K562 (cell line): ENCODE measurements around the gene YPEL4. TPM values are rescaled to one million over a fixed set of nuclear protein-coding genes. Genes with fewer than 3 reads are reported as not detected.
A peak's percentile ranks its signal among the peaks of the same experiment; 100 is the strongest.

ENCODE experiments used
- CREM ChIP-seq: IDR thresholded peaks from 2 replicates; pipeline ENCODE4 v1.6.1; 2014; ENCODE audit warnings: antibody characterized with exemption, low read depth
- E2F5 ChIP-seq: sonication (generic); formaldehyde crosslinking; IDR thresholded peaks from 2 replicates; pipeline ENCODE4 v1.8.0; 2022; ENCODE audit warnings: mild to moderate bottlenecking, missing genetic modification reagents
- HDGF ChIP-seq: fragments of 450-650 bp; IDR thresholded peaks from 2 replicates; pipeline ENCODE4 v1.6.1; 2016
- ILK ChIP-seq: fragments of 450-650 bp; IDR thresholded peaks from 2 replicates; pipeline ENCODE4 v1.6.1; 2016; ENCODE audit warnings: missing genetic modification characterization, low read depth, mild to moderate bottlenecking, missing compliant biosample characterization, moderate library complexity, borderline replicate concordance
- MTA3 ChIP-seq: fragments of 450-650 bp; formaldehyde crosslinking; IDR thresholded peaks from 2 replicates; pipeline ENCODE4 v1.6.1; 2017; ENCODE audit warnings: mild to moderate bottlenecking, borderline replicate concordance
- NR2C1 ChIP-seq, 2 experiments: fragments of 450-650 bp; IDR thresholded peaks; 2 replicates each; pipeline ENCODE4 v1.6.1; 2017; ENCODE audit warnings: mild to moderate bottlenecking in 2 of 2, antibody characterized with exemption in 1 of 2, inconsistent platforms in 1 of 2, missing compliant biosample characterization in 1 of 2, missing genetic modification characterization in 1 of 2
- NR3C1 ChIP-seq: sonication (generic); formaldehyde crosslinking; IDR thresholded peaks from 2 replicates; pipeline ENCODE4 v1.8.1; 2022; ENCODE audit warnings: missing genetic modification reagents
- PBX2 ChIP-seq, 2 experiments: IDR thresholded peaks in 1 of 2; conservative IDR thresholded peaks in 1 of 2; 2 replicates each; pipeline ENCODE4 v1.6.1; 2016; ENCODE audit warnings: low read depth in 2 of 2, mild to moderate bottlenecking in 1 of 2, missing compliant biosample characterization in 1 of 2, missing genetic modification characterization in 1 of 2, moderate library complexity in 1 of 2
- PML ChIP-seq: IDR thresholded peaks from 2 replicates; pipeline ENCODE4 v1.6.1; 2012; ENCODE audit warnings: low read length, inconsistent platforms
- POLR2G ChIP-seq: fragments of 200-400 bp; formaldehyde crosslinking; IDR thresholded peaks from 2 replicates; pipeline ENCODE4 v1.6.1; 2017; ENCODE audit warnings: low read depth, mild to moderate bottlenecking, antibody characterized with exemption, low read length, moderate library complexity
- SMC3 ChIP-seq: conservative IDR thresholded peaks from 2 replicates; pipeline ENCODE4 v1.6.1; 2011; ENCODE audit warnings: low read depth, low read length, improper control_type of control experiment; ENCODE audit not compliant: insufficient read depth
- STAG1 ChIP-seq: sonication (generic); formaldehyde crosslinking; IDR thresholded peaks from 2 replicates; pipeline ENCODE4 v1.5.0; 2020; ENCODE audit warnings: missing genetic modification reagents, borderline replicate concordance
- TEAD4 ChIP-seq, 2 experiments: sonication (generic) in 1 of 2; formaldehyde crosslinking in 1 of 2; IDR thresholded peaks; 2 replicates each; pipeline versions ENCODE4 v1.6.1 to v1.8.0; 2012 to 2022; ENCODE audit warnings: borderline replicate concordance in 1 of 2, inconsistent platforms in 1 of 2, low read length in 1 of 2, mild to moderate bottlenecking in 1 of 2, missing genetic modification reagents in 1 of 2
- UBTF ChIP-seq, 2 experiments: IDR thresholded peaks; 2 replicates each; pipeline ENCODE4 v1.6.1; 2012; ENCODE audit warnings: improper control_type of control experiment in 2 of 2, low read depth in 2 of 2, low read length in 2 of 2, borderline replicate concordance in 1 of 2
- ZBTB26 ChIP-seq: fragments of 450-650 bp; formaldehyde crosslinking; IDR thresholded peaks from 2 replicates; pipeline ENCODE4 v1.4.0; 2022; ENCODE audit warnings: missing genetic modification characterization
- ZFP36 ChIP-seq: fragments of 150-350 bp; IDR thresholded peaks from 2 replicates; pipeline ENCODE4 v1.6.1; 2018; ENCODE audit warnings: low read length, low read depth; ENCODE audit not compliant: partially characterized antibody
- ZNF41 ChIP-seq: fragments of 250-450 bp; sonication (Bioruptor Pico); conservative IDR thresholded peaks from 2 replicates; pipeline ENCODE4 v1.4.0; 2020; ENCODE audit warnings: mild to moderate bottlenecking
- ZNF445 ChIP-seq: fragments of 250-450 bp; sonication (Bioruptor Pico); IDR thresholded peaks from 2 replicates; pipeline ENCODE4 v1.4.0; 2020; ENCODE audit warnings: low read depth, mild to moderate bottlenecking, moderate library complexity
- ZNF695 ChIP-seq: fragments of 450-650 bp; formaldehyde crosslinking; IDR thresholded peaks from 2 replicates; pipeline ENCODE4 v1.4.0; 2020; ENCODE audit warnings: mild to moderate bottlenecking, moderate library complexity
- polyA plus RNA-seq, 8 experiments: library from polyadenylated mRNA; depleted of rRNA in 4 of 8; stranded (reverse) in 5 of 8; unstranded in 3 of 8; fragments of >200 nt; fragmentation: Nextera tagmentation in 2 of 8; fragmentation: Illumina TruSeq in 1 of 8; extraction: Ambion mirVana in 2 of 8; extraction: Trizol in 1 of 8; gene quantifications; 2 replicates each; pipeline versions ENCODE4 v1.2.1 to v1.2.3, GENCODE V29; 2011 to 2014; ENCODE audit warnings: inconsistent platforms in 1 of 8, missing spikeins in 1 of 8
- total RNA-seq, 7 experiments: library from RNA; depleted of rRNA in 6 of 7; stranded (reverse); fragments of >200 nt in 6 of 7; fragmentation: Illumina TruSeq in 2 of 7; extraction: Trizol in 2 of 7; gene quantifications; 2 replicates each; pipeline versions ENCODE4 v1.2.1 to v1.2.3, GENCODE V29; 2011 to 2021; ENCODE audit warnings: low replicate concordance in 1 of 7

YPEL4 gene
- total and polyA plus RNA-seq, 9 of the 15 experiments (the other 6 are each of a cell fraction or from before 2014, with no cell fraction given): 0.07 to 1.4 (median 0.40) TPM; not detected in 2

GRCh38 chr11:57667736-57668433, 18.2 kb upstream of the YPEL4 start, which contains the start of gene ZDHHC5 (continued):
- TF ChIP-seq UBTF (IDR thresholded peaks at IDR 0.05; ENCODE audit: borderline replicate concordance in 1 of 2, low read depth in 2 of 2, low read length in 2 of 2): peak; percentile 67 to 73; a peak in 2 of 4 replicates
- TF ChIP-seq ZNF41 (CRISPR knock-in tag): no peak
- TF ChIP-seq POLR2G: peak; percentile 97
- no peak for TF ChIP-seq NR2C1 (IDR thresholded peaks at IDR 0.05)
- peak; percentile 57; the same call in 1 of the 2 replicates for TF ChIP-seq NR2C1 (tag; IDR thresholded peaks at IDR 0.05)
- no peak for TF ChIP-seq ZNF695 (CRISPR knock-in tag)
- no peak for TF ChIP-seq HDGF
- peak; percentile 92; the same call in 1 of the 2 replicates for TF ChIP-seq E2F5 (CRISPR knock-in tag)
- TF ChIP-seq ZBTB26: 0 out of 2 replicates have a peak, but pooled peaks have one; percentile 47
- peak; percentile 72 for TF ChIP-seq MTA3
- TF ChIP-seq PBX2 (CRISPR knock-in tag; IDR thresholded peaks at IDR 0.05; ENCODE audit: low read depth): no peak
- TF ChIP-seq PBX2 (tag; conservative IDR thresholded peaks at IDR 0.05; ENCODE audit: low read depth): no peak
- no peak; the same call in 1 of the 2 replicates for TF ChIP-seq STAG1
- no peak for TF ChIP-seq TEAD4 (IDR thresholded peaks at IDR 0.05; ENCODE audit: low read length)
- no peak for TF ChIP-seq TEAD4 (CRISPR knock-in tag; IDR thresholded peaks at IDR 0.05; ENCODE audit: borderline replicate concordance)
- peak; percentile 41 for TF ChIP-seq ZFP36
- 0 out of 2 replicates have a peak, but pooled peaks have one; percentile 49 for TF ChIP-seq NR3C1 (CRISPR knock-in tag)
- no peak for TF ChIP-seq ZNF445 (CRISPR knock-in tag)
- no peak for TF ChIP-seq ILK (tag)
- 0 out of 2 replicates have a peak, but pooled peaks have one; percentile 4 for TF ChIP-seq SMC3
- peak; percentile 56; the same call in 1 of the 2 replicates for TF ChIP-seq PML
- TF ChIP-seq CREM: peak; percentile 66
